Heart left ventricle (tissue), 13 donors: ENCODE data around the gene PCDHB7.

ENCODE experiments used
- POLR2A ChIP-seq, 2 donors: fragments of 450-650 bp; IDR thresholded peaks; one replicate each; pipeline ENCODE4 v1.6.1; 2017; ENCODE audit warnings: antibody characterized with exemption in 2 of 2, mild to moderate bottlenecking in 2 of 2, moderate library complexity in 2 of 2
- TF ChIP-seq, protein P1 (sequence below), 12 donors: fragments of 200-600 bp; sonication (generic) in 4 of 12; IDR thresholded peaks; one replicate each; pipeline versions ENCODE4 v1.5.0 to v1.8.0; 2018 to 2022; ENCODE audit warnings: antibody characterized with exemption in 12 of 12, mild to moderate bottlenecking in 5 of 12
- donor health status: ischemic (EF 13 %, LVEDD 7.1; RV severe dilation, severe dysfunction).
- donor health status: DM: no; HTN: yes; CAD: no.
- donor health status: DM: no; HTN: no; CAD: no.
- donor health status: ischemic (EF 25% LVEDD 6.9; RV normal size, moderate dysfunction).
- donor health status: ischemic (EF 25% LVEDD 5.7; RV mildly dilated, moderate dysfunction).
- donor health status: ischemic (EF 35%, LVEDD 5.7; RV mildly dilated, moderate dysfunction).
- donor health status: nonischemic (EF 11% LVEDD 7.7; RV severe dilation, severe dysfunction).
- donor health status: DM: yes; HTN: yes; CAD: no.
- donor health status: PGD.
- donor health status: ischemic (EF 29% LVEDD 5.4; RV normal size, mild dysfunction).
- donor health status: nonischemic (EF 23%, LVEDD 6.1; RV moderate dilation, normal function).

DNA sequence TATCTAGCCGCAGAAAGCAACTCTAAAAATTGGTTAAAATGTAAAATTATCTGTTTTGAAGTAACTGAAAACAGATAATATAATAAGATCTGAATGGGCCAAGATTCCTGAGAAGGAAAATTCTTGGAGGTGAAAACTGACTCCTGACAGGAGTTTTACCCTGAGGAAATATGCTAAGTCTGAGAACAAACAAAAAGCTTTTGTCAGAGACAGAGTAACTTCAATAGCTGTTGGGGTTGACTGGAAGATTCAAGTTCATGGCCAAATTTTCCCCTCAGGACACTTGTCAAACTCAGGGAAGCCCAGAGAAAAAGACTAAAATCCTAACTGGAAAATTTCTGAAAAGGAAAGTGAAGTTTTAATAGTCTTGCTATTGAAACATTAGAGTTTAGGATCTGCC, 45.1 kb upstream of the PCDHB7 start:
- TF ChIP-seq, protein P1, sequence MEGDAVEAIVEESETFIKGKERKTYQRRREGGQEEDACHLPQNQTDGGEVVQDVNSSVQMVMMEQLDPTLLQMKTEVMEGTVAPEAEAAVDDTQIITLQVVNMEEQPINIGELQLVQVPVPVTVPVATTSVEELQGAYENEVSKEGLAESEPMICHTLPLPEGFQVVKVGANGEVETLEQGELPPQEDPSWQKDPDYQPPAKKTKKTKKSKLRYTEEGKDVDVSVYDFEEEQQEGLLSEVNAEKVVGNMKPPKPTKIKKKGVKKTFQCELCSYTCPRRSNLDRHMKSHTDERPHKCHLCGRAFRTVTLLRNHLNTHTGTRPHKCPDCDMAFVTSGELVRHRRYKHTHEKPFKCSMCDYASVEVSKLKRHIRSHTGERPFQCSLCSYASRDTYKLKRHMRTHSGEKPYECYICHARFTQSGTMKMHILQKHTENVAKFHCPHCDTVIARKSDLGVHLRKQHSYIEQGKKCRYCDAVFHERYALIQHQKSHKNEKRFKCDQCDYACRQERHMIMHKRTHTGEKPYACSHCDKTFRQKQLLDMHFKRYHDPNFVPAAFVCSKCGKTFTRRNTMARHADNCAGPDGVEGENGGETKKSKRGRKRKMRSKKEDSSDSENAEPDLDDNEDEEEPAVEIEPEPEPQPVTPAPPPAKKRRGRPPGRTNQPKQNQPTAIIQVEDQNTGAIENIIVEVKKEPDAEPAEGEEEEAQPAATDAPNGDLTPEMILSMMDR (IDR thresholded peaks at IDR 0.05): no peak
- no peak for TF ChIP-seq POLR2A (IDR thresholded peaks at IDR 0.05)
